ENCODE data around the gene DICER1. TPM values are rescaled to one million over a fixed set of nuclear protein-coding genes. Genes with fewer than 3 reads are reported as not detected.
"Not testable (repeated sequence)": the region's sequence is repeated elsewhere in the genome, so short reads cannot be mapped to it uniquely, and the experiment has no call there.

The DICER1 gene, protein sequence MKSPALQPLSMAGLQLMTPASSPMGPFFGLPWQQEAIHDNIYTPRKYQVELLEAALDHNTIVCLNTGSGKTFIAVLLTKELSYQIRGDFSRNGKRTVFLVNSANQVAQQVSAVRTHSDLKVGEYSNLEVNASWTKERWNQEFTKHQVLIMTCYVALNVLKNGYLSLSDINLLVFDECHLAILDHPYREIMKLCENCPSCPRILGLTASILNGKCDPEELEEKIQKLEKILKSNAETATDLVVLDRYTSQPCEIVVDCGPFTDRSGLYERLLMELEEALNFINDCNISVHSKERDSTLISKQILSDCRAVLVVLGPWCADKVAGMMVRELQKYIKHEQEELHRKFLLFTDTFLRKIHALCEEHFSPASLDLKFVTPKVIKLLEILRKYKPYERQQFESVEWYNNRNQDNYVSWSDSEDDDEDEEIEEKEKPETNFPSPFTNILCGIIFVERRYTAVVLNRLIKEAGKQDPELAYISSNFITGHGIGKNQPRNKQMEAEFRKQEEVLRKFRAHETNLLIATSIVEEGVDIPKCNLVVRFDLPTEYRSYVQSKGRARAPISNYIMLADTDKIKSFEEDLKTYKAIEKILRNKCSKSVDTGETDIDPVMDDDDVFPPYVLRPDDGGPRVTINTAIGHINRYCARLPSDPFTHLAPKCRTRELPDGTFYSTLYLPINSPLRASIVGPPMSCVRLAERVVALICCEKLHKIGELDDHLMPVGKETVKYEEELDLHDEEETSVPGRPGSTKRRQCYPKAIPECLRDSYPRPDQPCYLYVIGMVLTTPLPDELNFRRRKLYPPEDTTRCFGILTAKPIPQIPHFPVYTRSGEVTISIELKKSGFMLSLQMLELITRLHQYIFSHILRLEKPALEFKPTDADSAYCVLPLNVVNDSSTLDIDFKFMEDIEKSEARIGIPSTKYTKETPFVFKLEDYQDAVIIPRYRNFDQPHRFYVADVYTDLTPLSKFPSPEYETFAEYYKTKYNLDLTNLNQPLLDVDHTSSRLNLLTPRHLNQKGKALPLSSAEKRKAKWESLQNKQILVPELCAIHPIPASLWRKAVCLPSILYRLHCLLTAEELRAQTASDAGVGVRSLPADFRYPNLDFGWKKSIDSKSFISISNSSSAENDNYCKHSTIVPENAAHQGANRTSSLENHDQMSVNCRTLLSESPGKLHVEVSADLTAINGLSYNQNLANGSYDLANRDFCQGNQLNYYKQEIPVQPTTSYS (N-terminal part only)
- total RNA-seq, result 61.2 to 63.3 TPM (median 61.7 TPM) in 3 replicates
- long read RNA-seq, partial matches to known transcripts, result 3 of 15 reads
- long read RNA-seq, other reads (novel, unspliced or antisense), result 12 of 15 reads

DNA sequence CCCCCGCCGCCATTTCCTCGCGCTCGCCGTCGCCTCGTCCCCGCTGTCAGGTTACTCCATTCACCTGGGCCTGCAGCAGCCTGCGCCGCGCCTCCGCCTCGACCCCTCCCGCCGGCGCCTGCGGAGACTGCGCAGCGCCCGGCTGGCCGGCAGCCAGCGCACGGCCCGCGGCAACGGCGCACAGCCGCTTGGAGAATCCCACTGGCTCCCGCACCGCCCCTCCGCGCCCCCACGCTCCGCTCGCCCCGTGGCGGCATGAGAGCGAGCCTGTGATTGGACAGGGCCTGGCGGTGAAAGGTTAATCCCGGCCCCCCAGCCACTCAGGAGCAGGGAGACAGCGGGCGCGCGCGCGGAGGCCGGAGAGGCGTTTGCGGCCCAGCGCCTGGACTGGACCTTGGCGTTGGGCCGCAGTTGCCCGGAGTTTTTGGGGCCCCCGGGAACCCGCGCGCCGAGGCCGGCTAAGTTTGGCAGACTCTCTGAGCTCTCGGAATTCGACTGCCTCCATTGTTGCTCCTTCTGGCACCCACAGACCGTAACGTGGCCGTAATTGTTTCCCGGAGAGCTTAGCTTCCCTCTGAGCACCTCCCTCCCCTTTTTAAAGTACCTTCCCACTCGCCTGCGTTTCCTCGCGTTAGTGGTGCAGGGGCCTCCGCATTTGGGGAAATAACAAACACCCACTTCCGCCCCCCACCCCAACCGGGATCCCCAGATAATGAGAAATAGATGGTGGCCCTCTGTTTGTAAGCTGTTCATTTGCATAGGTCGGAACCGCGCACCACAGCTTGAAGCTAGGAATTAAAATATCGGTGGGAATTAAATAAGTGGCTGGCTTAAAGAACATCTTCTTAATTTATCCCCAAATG is at the start of gene DICER1:
Gene DICER1 (minus strand): TSS at position 203 of the 863 bp plus-strand sequence. CDS start 24,071 bp downstream, outside the sequence.
- TF ChIP-seq, protein P1, sequence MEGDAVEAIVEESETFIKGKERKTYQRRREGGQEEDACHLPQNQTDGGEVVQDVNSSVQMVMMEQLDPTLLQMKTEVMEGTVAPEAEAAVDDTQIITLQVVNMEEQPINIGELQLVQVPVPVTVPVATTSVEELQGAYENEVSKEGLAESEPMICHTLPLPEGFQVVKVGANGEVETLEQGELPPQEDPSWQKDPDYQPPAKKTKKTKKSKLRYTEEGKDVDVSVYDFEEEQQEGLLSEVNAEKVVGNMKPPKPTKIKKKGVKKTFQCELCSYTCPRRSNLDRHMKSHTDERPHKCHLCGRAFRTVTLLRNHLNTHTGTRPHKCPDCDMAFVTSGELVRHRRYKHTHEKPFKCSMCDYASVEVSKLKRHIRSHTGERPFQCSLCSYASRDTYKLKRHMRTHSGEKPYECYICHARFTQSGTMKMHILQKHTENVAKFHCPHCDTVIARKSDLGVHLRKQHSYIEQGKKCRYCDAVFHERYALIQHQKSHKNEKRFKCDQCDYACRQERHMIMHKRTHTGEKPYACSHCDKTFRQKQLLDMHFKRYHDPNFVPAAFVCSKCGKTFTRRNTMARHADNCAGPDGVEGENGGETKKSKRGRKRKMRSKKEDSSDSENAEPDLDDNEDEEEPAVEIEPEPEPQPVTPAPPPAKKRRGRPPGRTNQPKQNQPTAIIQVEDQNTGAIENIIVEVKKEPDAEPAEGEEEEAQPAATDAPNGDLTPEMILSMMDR (IDR thresholded peaks at IDR 0.05), result no peak
- Mint-ChIP-seq H3K27ac (ENCODE audit: unreplicated experiment) (peak within 1 kb of the TSS; percentile 97), H3K36me3 (ENCODE audit: low read depth) (no peaks in the 10 kb centered on the region), H3K4me1 (ENCODE audit: low read depth) (peaks cover 38% of the 10 kb centered on the region), H3K27me3 (ENCODE audit: low read depth) (no peaks in the 10 kb centered on the region), H3K9me3 (ENCODE audit: low read depth) (no peaks in the 10 kb centered on the region), H3K4me3 (ENCODE audit: unreplicated experiment) (peak within 1 kb of the TSS; percentile 84)
- peak; percentile 99 for DNase-seq (ENCODE audit: low spot score)

DNA sequence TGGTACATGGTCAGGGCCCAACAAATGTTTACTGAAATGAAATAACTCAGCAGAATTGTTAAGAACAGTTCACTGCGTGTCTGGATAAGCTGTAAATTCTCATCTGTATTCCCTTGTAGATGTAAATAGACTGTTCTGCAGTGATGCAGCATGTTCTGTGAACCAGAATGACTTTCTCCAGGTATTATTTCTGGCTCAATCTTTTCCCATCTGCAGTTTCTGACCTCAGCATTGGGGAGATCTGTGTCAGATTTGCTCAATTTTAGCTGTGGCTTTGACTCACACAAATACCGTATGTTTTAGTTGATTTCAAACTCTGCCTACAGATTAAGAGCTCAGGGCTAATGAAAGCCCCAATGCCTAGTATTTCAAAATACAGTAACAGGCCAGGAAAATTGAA is 49.2 kb upstream of the DICER1 start:
- peaks cover 14% of the 10 kb centered on the region for H3K9me3 Mint-ChIP-seq (ENCODE audit: low read depth)
- TF ChIP-seq, protein P1 (IDR thresholded peaks at IDR 0.05), result no peak
- no peak for DNase-seq (ENCODE audit: low spot score)
- H3K36me3 Mint-ChIP-seq (ENCODE audit: low read depth), result peaks cover 7% of the 10 kb centered on the region
- H3K27ac Mint-ChIP-seq (ENCODE audit: unreplicated experiment), result no peak overlapping the region
- H3K4me3 Mint-ChIP-seq (ENCODE audit: unreplicated experiment), result no peak overlapping the region
- H3K27me3 Mint-ChIP-seq (ENCODE audit: low read depth), result no peaks in the 10 kb centered on the region
- no peaks in the 10 kb centered on the region for H3K4me1 Mint-ChIP-seq (ENCODE audit: low read depth)

DNA sequence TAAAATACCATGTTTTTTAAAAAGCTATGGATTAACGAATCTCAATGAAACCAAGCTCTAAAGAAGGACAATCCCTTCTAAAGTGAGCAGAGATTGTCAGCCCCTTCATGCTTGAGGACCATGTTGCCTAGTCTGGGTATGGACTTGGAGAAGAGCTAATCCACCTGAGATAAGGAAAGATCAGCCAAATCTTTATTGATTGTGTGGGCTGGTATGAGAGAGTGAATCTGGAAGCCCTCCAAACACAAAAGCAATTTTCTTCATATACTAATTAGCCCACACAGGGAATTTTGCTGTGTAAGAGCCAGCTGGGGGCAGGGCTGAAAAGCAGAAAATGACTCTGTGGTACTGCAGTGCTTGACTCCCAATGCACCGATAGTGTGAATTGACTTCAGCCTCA is 47.4 kb upstream of the DICER1 start:
- Mint-ChIP-seq H3K27me3 (ENCODE audit: low read depth) (no peaks in the 10 kb centered on the region), H3K4me1 (ENCODE audit: low read depth) (no peaks in the 10 kb centered on the region), H3K4me3 (ENCODE audit: unreplicated experiment) (no peak overlapping the region), H3K27ac (ENCODE audit: unreplicated experiment) (no peak overlapping the region), H3K9me3 (ENCODE audit: low read depth) (peaks cover 14% of the 10 kb centered on the region), H3K36me3 (ENCODE audit: low read depth) (peaks cover 7% of the 10 kb centered on the region)
- DNase-seq (ENCODE audit: low spot score), result no peak
- TF ChIP-seq, protein P1 (IDR thresholded peaks at IDR 0.05), result no peak

DNA sequence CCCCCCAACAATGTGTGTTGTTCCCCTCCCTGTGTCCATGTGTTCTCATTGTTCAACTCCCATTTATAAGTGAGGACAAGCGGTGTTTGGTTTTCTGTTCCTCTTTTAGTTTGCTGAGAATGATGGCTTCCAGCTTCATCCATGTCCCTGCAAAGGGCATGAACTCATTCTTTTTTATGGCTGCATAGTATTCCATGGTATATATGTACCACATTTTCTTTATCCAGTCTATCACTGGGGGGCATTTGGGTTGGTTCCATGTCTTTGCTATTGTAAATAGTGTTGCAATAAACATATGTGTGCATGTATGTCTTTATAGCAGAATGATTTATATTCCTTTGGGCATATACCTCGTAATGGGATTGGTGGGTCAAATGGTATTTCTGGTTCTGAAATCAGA is 44.4 kb upstream of the DICER1 start:
- H3K4me1 Mint-ChIP-seq (ENCODE audit: low read depth); H3K4me3 Mint-ChIP-seq (ENCODE audit: unreplicated experiment); DNase-seq (ENCODE audit: low spot score); H3K27me3 Mint-ChIP-seq (ENCODE audit: low read depth); H3K36me3 Mint-ChIP-seq (ENCODE audit: low read depth); H3K27ac Mint-ChIP-seq (ENCODE audit: unreplicated experiment): not testable (repeated sequence)
- H3K9me3 Mint-ChIP-seq (ENCODE audit: low read depth), result peaks cover 14% of the 10 kb centered on the region

DNA sequence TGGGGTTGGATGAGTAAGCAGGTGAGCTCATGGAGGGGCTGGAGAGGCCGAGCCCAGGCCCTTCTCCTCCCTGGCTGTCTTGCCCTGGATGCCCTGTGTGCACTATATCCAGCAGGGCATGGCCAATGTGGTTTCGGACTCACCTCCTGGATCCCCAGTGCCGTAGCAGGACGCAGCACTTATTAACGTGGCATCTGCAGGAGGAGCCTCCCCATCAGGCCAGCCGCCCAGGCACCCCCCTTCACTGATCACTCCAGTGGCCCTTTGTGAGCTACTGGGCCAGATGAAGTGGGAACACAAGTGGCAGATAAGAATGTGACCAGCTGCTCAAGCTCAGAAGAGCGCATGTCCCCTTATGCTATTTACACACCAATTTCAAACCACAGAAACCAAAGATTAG is 43.1 kb upstream of the DICER1 start:
- no peak for DNase-seq (ENCODE audit: low spot score)
- H3K27ac Mint-ChIP-seq (ENCODE audit: unreplicated experiment), result no peak overlapping the region
- peaks cover 7% of the 10 kb centered on the region for H3K36me3 Mint-ChIP-seq (ENCODE audit: low read depth)
- peaks cover 11% of the 10 kb centered on the region for H3K9me3 Mint-ChIP-seq (ENCODE audit: low read depth)
- TF ChIP-seq, protein P1 (IDR thresholded peaks at IDR 0.05), result no peak
- H3K27me3 Mint-ChIP-seq (ENCODE audit: low read depth), result no peaks in the 10 kb centered on the region
- no peak overlapping the region for H3K4me3 Mint-ChIP-seq (ENCODE audit: unreplicated experiment)
- no peaks in the 10 kb centered on the region for H3K4me1 Mint-ChIP-seq (ENCODE audit: low read depth)
